IPS-NIHi7 (cell line): ENCODE measurements around the gene MMP13.
"Not testable (repeated sequence)": the region's sequence is repeated elsewhere in the genome, so short reads cannot be mapped to it uniquely, and the experiment has no call there.

Experiments
- DNase-seq: peaks from one replicate; pipeline ENCODE4 v3.0.0; 2012; ENCODE audit warnings: mixed read lengths; ENCODE audit errors: extremely low spot score

The MMP13 gene

DNA sequence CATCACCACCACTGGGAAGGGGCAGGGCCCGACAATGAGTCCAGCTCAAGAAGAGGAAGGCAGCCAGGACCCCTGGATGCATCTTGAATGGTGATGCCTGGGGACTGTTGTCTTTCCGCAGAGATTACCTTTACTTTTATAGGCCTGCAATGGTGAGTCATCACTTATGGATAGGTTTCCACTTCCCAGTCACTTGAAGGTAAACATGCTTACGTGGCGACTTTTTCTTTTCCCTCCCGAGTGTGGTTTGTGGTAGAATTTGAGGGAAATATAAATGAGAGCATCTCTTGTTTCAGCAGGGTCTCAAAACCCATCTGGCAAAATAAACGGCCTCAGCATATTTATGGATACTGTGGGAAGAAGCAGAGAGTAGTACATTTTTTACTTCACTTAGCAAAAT, at the start of gene MMP13:
TSS of gene MMP13 (minus strand) at position 109 of the 400 bp plus-strand sequence. CDS start at position 82, 27 bp downstream.
- DNase-seq = no peak

DNA sequence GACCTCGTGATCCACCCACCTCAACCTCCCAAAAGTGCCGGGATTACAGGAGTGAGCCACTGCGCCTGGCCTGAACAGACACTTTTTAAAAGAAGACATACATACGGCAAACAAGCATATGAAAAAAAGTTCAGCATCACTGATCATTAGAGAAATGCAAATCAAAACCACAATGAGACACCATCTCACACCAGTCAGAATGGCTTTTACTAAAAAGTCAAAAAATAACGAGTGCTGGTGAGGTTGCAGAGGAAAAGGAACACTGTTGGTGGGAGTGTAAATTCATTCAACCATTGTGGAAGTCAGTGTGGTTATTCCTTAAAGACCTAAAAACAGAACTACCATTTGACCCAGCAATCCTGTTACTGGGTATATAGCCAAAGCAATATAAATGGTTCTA, 48.7 kb upstream of the MMP13 start:
- DNase-seq = not testable (repeated sequence)

DNA sequence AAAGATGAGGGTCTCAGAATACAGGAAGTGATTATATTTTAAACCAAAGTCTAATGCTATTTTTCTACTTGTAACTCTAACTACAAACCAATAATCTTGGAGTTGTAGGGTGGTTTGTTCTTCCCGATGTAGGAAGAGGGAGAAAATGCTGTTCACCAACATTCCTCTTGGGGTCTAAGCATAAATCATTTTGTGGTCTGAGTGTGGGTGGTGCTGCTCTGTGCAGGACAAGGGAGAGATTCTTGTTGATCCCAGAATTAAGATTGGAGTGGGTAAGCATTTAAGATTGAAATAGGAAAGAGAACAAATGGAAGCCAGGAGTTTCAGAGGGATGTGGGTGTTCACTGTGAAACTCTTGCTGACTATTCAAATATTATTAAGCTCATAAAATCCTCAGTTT, 38.6 kb upstream of the MMP13 start:
- DNase-seq = no peak

DNA sequence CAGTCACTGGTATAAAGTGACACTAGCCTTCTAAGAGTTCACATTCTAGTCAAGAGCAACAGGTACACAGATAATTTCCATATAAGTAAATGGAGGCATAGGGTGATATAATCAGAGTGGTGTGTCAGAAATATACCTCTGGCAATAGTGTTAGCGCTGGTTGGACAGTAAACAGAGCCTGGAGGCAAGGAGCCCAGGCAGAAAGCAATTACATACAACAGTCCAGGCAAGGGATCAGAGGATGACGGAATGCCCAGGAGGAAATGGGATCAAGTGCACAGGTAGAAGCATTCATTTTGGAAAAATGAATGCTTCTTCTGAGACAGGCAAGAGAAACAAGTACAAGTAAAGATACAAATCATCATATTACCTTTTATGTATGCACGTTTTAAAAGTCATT, 36.2 kb upstream of the MMP13 start:
- DNase-seq = no peak

DNA sequence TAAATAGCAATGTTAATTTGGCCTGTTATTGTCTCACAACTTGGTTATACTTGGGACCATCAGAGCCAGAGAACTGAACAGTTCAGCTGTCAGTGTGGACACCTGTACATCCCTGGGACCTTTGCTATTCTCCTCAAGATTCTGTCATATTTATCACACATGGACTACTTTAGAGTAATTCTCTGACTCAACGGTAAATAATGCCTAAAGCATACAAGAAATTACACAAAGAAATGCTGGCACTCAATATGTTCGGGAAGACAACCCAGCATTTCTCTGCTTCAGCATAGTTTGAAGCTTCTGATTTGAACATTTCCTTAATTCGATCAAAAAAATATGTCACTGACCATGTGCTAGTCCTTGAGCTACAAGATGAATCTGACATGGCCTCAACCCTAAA, 34.6 kb upstream of the MMP13 start:
- no peak for DNase-seq

DNA sequence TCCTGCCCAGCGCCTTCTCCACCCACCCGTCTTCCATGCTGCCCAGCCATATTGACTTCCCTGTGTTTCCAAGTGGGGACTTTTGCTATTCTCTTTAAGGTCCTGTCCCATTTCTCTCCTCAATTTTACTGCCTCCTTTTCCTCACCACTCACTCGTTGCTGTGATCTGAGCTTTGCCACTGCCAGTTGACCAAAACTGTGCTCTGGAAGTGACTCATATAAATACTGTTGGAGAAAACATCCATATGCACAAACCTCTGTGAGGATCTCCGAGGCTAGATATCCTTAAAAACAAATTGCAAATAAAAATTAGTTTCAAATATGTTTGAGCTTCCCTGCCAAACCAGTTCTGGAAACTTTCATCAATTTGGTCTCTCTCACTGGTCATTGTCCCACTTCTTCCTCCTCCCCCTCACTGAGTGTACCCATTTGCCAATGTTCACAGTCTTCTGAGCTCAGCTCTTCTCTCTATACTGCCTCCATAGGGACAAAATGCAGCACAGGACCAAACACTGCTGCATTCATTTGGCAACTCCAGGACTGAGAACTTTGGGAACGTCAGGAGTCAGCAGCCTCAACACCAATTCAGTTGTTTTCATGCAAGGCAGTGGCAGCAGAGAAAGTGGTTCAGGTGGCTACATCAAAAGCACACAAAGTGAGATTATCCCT, 34.0 kb upstream of the MMP13 start:
- no peak for DNase-seq

DNA sequence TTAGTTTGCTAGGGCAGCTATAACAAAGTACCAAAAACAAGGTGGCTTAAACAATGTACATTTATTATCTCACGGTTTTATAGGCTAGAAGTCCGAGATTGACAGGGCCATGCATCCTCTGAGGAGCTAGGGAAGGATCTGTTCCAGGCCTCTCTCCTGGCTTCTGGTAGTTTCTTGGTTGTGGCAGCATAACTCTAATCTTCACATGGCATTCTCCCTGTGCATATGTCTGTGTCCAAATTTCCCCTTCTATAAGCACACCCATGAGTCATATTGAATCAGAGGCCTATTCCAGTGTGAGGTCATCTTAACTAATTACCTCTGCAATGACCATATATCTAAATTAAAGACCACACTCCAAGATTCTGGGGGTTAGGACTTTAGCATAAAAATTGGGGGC, 31.3 kb upstream of the MMP13 start:
- no peak for DNase-seq

DNA sequence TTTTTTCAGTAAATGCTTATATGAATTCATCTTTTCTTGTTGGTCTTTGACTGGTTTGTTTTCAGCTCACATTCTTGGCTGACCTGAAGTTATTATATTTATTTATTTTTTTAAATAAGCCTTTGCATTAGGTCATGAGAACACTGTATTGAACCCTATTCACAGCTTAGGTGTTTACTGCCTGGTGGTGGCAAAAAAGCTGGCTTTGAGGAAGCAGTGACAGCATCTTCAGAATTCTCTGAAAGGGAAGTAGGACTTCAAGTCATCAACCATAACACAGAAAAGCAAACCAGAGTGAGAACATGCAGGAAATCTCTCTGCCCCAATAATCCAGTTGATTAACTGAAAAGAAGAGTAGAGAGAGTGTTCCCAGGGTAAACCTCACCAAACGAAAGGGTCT, 30.3 kb upstream of the MMP13 start:
- no peak for DNase-seq

DNA sequence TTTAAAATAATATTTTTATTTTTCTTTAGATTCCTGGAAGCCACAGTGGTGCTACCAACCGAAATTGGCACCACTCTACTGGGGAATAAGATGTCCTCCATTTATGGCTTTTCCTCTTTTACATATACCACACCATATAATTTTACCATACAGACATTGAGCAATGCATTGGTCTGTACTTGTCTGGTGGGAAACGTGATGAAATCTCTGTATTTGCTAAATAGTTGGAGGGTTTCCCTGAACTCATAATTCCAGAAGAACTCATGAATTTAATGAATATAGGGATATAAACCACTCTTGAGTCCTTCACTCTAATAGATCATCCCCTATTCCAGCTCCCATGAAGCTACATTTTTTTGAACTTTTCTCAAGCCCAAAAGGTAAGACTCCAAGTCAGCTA, 28.0 kb upstream of the MMP13 start:
- DNase-seq = no peak

DNA sequence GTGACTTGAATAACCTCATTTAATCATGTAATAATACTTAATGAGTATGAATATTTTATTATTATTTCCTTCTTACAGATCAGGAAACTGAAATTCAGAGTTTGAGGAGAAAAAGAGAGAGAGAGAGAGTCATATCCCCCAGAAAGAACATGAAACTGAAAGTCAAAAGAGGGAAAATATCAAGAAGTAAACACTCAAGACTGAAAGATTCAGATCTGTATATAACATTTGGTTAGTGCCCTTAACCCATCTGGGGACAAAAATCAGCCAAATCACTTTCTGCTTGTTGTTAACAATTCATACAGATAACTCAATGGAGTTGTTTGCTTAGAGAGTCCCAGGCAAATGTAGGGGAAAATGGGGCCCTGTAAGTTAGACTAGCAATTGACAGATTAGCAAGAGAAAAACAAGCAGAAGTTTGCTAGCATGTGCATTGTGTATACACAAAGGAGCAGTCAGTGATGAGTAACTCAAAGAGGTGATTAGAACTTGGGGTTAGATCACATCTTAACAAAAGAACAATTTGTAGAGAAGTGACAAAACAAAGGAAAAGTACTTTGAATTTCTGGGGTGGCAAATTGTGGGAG, 25.9 kb upstream of the MMP13 start:
- no peak for DNase-seq

DNA sequence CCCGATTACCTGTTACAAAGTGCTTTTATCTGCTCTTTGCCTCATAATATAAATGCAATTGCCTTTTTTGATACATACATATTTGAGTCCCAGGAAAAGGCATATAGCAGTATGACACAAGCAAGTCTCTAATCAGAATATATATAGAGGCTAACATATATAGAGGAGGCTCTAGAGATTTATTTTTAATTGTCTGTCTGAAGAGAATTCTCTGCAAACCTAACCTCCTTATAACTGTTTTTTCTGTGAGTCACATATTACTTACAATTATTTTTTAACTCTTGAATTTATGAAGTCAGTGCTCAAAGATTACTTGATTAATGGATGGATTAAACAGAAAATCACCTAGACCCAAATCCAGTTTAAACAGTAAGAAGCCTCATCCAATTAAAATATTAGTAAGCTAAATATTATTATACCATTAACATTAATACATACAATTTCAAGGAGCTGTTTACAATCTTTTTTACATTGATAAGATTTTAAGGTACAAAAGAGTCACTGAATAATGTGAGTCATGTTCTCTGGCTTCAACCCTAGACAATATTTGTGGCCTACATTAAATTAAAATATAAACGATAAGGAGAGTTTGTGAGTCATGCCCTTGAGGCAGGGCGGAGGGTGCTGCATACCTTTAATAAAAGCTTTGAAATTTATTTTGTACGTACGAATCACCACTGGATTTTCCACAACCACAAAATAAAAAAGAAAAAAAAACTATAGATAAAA, 19.2 kb upstream of the MMP13 start:
- no peak for DNase-seq

DNA sequence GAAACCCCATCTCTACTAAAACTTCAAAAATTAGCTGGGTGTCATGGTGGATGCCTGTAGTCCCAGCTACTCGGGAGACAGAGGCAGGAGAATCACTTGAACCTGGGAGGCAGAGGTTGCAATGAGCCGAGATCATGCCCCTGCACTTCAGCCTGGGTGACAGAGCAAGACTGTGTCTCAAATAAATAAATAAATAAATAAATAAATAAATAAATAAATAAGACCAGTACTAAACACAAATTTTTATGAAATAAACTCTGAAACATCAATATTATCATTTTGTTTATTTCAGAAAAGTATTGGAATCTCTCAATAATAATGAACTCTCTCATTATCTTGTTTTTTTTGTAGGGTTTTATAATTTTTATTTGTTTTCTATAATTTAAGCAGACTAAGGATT, 18.2 kb upstream of the MMP13 start:
- DNase-seq = not testable (repeated sequence)

DNA sequence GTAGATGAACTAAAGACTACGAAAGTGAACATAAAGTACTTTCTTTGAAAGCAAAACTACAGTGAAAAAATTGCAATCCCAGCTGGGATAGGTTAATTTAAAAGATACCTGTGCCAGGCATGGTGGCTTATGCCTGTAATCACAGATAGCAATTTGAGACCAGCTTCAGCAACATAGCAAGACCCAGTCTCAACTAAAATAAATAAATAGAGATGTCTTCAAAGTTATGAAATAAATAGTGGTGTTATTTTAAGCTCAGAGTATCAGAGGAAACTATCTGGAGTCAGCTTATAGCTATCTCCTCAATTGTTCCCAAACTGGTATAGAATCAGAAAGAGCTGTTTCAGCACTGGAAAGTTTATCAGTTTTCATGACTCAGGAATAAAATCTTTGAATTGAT, 17.3 kb upstream of the MMP13 start:
- DNase-seq = no peak

DNA sequence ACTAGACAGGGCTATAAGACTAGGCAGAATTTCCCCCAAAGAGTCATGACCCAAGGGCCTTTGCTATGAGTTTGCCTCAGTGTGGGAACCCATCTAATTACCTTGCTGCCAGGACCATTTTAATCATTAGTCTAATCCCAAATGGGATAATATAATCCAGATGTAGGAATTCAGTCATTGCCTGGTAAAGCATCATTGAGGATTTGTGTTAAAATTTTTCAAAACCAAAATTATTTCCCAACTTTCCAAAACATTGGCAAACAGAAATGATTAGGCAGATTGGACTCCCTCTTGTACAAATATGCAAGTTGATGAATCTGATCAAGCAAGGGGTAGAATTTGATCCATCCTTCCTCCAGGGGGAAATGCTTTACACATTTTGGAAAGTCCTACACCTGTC, 16.2 kb upstream of the MMP13 start:
- DNase-seq = no peak

DNA sequence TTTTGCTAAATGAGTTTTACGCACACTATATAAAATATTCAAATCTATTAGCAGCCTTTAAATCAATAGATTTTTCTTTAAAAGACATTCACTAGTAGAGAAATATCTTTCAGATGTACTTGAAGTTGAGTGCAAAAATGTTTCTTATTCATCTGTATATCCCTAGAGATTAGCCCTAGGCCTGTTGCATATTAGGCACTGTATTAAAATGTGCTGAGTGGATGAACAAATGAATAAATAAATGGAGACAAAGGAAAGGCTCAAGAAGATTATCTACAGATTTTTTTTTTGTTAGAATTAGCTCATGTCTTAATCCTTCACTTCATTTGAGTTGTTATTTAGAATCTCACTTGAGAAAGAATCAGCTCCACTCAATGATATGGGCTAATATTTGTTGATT, 12.0 kb upstream of the MMP13 start:
- DNase-seq = no peak

DNA sequence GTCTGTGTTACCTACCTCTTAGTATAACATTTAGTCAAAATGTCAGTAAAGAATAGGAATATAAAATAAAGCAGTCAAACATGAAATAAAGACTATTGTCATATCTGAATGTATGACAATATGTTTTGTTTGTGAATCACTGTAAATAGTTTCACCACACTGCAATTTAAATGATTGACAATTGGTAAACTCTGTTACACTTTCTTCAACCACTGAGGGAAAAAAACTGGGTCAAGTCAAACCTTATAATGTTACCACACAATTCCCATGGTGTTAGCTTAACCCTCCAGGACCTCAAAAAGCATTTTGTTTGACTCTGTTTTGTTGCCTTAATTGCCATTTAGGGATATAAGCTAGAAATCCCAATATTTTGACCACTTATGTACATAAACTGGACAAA, 10.5 kb upstream of the MMP13 start:
- no peak for DNase-seq

DNA sequence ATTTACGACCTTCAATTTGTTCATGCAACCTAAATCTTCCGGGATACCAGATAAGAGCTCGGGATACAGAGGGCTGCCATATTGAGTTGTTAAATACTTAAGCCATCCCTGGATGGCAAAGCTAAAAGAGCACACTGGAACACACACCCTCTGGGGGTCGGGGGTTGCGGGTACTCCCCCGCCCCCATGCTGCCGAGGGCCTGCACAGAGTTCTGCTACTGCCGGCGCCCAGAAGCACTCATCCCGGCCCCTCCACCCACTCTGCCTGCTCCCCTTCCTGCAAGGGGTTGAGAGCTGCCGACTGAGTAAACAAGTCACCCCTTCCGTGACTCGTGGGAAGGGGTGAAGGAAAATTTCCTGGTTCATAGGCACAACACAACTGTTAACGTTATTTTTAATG, 9.3 kb upstream of the MMP13 start:
- DNase-seq = no peak

DNA sequence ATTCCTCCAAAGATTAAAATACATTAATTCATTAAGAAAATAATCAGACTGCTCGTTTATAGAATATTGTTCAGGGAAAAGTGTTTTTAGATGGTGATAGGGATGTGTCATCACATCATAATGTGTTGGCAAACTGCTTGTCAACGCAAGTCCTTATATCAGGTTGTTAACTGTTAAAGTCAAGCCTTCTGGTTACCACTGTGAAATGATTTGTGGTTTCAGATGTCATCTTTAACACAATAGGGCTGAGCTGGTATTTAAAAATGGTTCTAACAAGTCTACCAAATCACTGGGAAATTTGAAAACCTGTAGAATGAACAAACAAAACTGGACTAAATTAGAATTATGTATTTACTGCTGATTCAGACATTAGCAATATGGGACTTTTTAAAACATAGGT, 2.4 kb upstream of the MMP13 start:
- no peak for DNase-seq

DNA sequence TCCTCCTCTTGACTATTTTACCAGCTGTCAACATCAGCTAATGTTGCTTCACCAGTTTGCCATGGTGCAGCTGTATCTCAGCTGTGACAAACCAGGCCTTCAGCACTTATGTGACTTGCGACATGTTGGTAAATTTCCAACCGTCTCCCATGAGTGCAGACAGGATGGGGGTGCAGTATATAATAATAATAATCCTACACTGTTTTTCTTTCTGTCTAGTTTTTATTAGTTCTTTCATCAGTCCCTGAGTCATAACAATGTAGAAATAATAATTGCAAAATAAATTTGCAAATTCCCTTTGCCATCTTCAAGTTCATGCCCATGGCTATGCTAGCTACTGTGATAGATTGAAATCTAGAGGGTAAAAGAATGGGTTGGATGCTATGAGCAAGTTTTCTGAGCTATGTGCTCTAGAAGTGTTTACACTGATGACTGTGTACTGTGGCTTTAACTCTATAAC, 4.9 kb downstream of the MMP13 start:
- DNase-seq = no peak

DNA sequence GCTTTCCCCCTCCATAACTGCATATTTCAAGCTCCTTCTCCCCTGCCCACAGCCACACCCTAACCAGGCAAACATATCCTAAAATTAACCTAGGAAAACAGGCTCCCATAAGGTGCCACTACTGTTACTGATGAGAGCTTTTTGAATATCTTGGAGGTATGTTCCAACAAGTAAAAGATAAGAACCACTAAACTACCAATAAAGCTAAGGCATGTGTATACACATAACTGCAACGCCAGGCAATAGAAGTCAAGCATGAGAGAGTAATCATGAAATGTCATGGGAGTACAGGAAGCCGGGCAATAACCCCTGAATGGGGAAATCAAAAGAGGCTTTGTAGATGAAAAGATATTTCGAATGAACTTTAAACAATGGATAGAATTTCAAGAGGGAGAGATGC, 9.3 kb downstream of the MMP13 start:
- DNase-seq = no peak

DNA sequence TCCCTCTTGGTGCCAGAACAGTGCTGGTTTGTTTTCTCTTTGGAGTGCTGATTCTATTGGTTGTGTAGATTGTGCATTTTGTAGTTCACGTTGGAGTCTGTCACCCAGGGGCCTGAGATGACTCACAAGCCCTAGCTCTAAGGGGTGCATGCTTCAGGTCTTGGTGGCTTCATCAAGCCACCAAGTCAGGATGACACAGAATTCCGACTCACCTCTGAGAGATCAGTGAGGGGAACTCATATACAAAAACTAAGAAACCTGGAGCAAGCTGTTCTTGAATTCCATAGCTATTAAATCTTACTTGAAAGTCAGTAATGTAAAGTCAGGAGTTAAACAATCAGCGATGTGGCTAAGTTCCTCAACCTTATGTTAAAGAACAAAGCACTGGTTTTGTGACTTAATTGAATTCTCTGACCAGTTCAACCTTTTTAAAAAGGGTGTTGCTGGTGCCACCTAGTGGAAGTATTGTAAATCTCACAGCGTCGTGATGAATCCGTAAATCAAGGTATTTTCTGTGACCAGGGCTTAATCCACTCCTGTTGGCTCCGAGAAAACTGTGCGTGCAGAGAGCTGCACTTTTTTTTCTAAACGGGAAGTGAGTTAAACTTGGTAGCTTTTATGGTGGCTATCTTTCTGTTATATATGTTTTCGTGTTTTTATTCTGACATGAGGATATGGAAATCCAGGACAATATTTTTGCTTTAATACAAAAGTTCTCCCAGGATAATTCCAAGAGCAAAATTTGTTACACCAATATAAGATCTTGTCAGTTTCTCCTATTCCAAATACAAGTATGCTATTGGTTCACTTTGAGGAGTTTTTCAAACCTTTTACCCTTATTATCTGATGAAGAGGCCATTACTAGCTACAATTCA, 14.6 kb downstream of the MMP13 start:
- DNase-seq = peak; percentile 72

DNA sequence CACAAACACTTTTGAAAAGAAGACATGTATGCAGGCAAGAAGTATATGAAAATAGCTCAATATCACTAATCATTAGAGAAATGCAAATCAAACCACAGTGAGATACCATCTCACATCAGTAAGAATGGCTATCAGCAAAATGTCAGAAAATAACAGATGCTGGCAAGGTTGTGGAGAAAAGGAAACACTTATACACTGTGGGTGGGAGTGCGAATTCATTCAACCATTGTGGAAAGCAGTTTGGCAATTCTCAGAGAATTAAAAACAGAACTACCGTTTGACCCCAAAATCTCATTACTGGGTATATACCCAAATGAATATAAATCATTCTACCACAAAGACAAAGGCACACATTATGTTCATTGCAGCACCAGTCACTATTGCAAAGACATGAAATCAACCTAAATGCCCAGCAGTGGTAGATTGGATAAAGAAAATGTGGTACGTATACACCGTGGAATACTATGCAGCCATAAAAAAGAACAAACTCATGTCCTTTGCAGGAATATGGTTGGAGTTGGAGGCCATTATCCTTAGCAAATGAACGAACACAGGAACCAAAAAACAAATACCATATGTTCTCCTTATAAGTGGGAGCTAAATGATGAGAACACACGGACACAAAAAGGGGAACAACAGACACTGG, 18.5 kb downstream of the MMP13 start:
- DNase-seq = no peak
